Loucy (cell line): ENCODE measurements around the gene ATP8A1.

Experiments
- H2AFZ ChIP-seq: fragments of 200-600 bp; sonication (generic); 2 replicates; pipeline ENCODE4 v1.6.0; 2016; ENCODE audit warnings: antibody characterized with exemption, mild to moderate bottlenecking, low read length, moderate library complexity
- H3F3A ChIP-seq: fragments of 200-600 bp; 2 replicates; pipeline ENCODE4 v1.6.0; 2016; ENCODE audit warnings: antibody characterized with exemption, low read depth, mild to moderate bottlenecking
- H3K27me3 ChIP-seq: fragments of 200-600 bp; sonication (generic); 2 replicates; pipeline ENCODE4 v1.6.1; 2014; ENCODE audit warnings: low read length, mild to moderate bottlenecking; ENCODE audit not compliant: insufficient read depth, poor library complexity, severe bottlenecking
- H3K36me3 ChIP-seq: fragments of 200-600 bp; sonication (generic); 2 replicates; pipeline ENCODE4 v1.6.1; 2016; ENCODE audit warnings: low read length; ENCODE audit not compliant: insufficient read depth
- H3K4me1 ChIP-seq: fragments of 200-600 bp; sonication (generic); 2 replicates; pipeline ENCODE4 v1.5.1; 2014; ENCODE audit warnings: low read length, mild to moderate bottlenecking; ENCODE audit not compliant: insufficient read depth, poor library complexity, severe bottlenecking
- H3K4me2 ChIP-seq: fragments of 200-600 bp; sonication (generic); 2 replicates; pipeline ENCODE4 v1.6.0; 2014; ENCODE audit warnings: antibody characterized with exemption, low read length, low read depth, mild to moderate bottlenecking; ENCODE audit not compliant: poor library complexity, severe bottlenecking
- H3K4me3 ChIP-seq: fragments of 200-600 bp; sonication (generic); 2 replicates; pipeline ENCODE4 v1.5.1; 2014; ENCODE audit warnings: low read length, mild to moderate bottlenecking, mixed read lengths; ENCODE audit not compliant: poor library complexity, severe bottlenecking
- H3K79me2 ChIP-seq: fragments of 200-600 bp; sonication (generic); 2 replicates; pipeline ENCODE4 v1.6.1; 2014; ENCODE audit warnings: low read length; ENCODE audit not compliant: insufficient read depth
- H3K9ac ChIP-seq: fragments of 200-600 bp; sonication (generic); 2 replicates; pipeline ENCODE4 v1.6.0; 2014; ENCODE audit warnings: mild to moderate bottlenecking, low read depth, low read length, moderate library complexity; ENCODE audit not compliant: poor library complexity, severe bottlenecking
- H3K9me2 ChIP-seq: fragments of 200-600 bp; sonication (generic); replicated peaks from 2 replicates; pipeline ENCODE4 v1.6.1; 2016; ENCODE audit warnings: low read depth, low read length, mixed read lengths
- H3K9me3 ChIP-seq: fragments of 200-600 bp; sonication (generic); 2 replicates; pipeline ENCODE4 v1.6.1; 2014; ENCODE audit warnings: mild to moderate bottlenecking, antibody characterized with exemption, low read length, low read depth; ENCODE audit not compliant: insufficient read depth
- H4K20me1 ChIP-seq: fragments of 200-600 bp; sonication (generic); 2 replicates; pipeline ENCODE4 v1.6.0; 2014; ENCODE audit warnings: antibody characterized with exemption, low read length, mild to moderate bottlenecking; ENCODE audit not compliant: insufficient read depth, poor library complexity, severe bottlenecking
- CTCF ChIP-seq: fragments of 200-600 bp; sonication (generic); conservative IDR thresholded peaks from 2 replicates; pipeline ENCODE4 v1.5.1; 2014; ENCODE audit warnings: mild to moderate bottlenecking, antibody characterized with exemption, low read length
- EZH2phosphoT487 ChIP-seq: fragments of 200-600 bp; IDR thresholded peaks from 2 replicates; pipeline ENCODE4 v1.6.1; 2018; ENCODE audit warnings: antibody characterized with exemption, mild to moderate bottlenecking, moderate library complexity, borderline replicate concordance

ATP8A1 gene

GRCh38 chr4:42416017-42416416 is 240.9 kb downstream of the ATP8A1 start:
- H3K9ac ChIP-seq, result no peak overlapping the region
- no peaks in the 10 kb centered on the region for H3K9me2 ChIP-seq
- no peaks in the 10 kb centered on the region for H3K79me2 ChIP-seq
- H2AFZ ChIP-seq, result no peak overlapping the region
- H3K27me3 ChIP-seq, result no peaks in the 10 kb centered on the region
- peaks cover 5% of the 10 kb centered on the region; the same call in 1 of the 2 replicates for H3K36me3 ChIP-seq
- no peaks in the 10 kb centered on the region for H3F3A ChIP-seq
- H4K20me1 ChIP-seq, result no peaks in the 10 kb centered on the region
- no peaks in the 10 kb centered on the region for H3K4me1 ChIP-seq
- H3K4me3 ChIP-seq, result no peak overlapping the region
- H3K9me3 ChIP-seq, result no peaks in the 10 kb centered on the region
- no peak overlapping the region for H3K4me2 ChIP-seq
- TF ChIP-seq EZH2phosphoT487 (no peak), CTCF (no peak)

- Histone ChIP-seq H3K4me3 (no peak overlapping the region), H3K4me1 (no peaks in the 10 kb centered on the region), H3F3A (no peaks in the 10 kb centered on the region), H3K9me2 (no peaks in the 10 kb centered on the region), H2AFZ (no peak overlapping the region), H3K36me3 (peaks cover 4% of the 10 kb centered on the region; the same call in 1 of the 2 replicates), H3K79me2 (no peaks in the 10 kb centered on the region), H3K4me2 (no peak overlapping the region), H3K9ac (no peak overlapping the region), H4K20me1 (no peaks in the 10 kb centered on the region), H3K27me3 (no peaks in the 10 kb centered on the region), H3K9me3 (no peaks in the 10 kb centered on the region)
- no peak for TF ChIP-seq CTCF
- no peak for TF ChIP-seq EZH2phosphoT487
Observed at GRCh38 chr4:42415281-42415680, 241.6 kb downstream of the ATP8A1 start.

DNA sequence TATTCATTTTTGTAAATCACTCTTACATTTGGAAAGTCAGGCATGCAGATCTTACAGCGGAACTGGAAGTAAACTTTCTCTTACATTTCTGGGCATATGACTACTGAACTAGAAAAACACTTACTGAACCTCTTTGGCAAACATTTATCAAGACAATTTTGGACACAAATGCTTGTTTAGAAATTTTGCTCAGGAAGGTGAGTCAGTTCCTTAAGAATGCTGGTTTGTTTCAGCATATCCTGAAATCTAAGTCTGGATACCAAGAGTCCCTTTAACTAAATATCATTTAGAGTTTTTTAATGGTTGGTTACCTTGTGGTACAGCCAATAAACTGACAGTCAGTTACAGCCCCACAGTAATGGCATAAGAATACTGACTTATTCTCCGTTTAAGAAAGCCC is 244.7 kb downstream of the ATP8A1 start:
- TF ChIP-seq CTCF (no peak), EZH2phosphoT487 (no peak)
- no peak overlapping the region for H3K4me3 ChIP-seq
- H3K9me3 ChIP-seq, result no peaks in the 10 kb centered on the region
- H3K9me2 ChIP-seq, result no peaks in the 10 kb centered on the region
- H3K4me2 ChIP-seq, result no peak overlapping the region
- H3K36me3 ChIP-seq, result peaks cover 4% of the 10 kb centered on the region; the same call in 1 of the 2 replicates
- no peaks in the 10 kb centered on the region for H3K79me2 ChIP-seq
- H3K27me3 ChIP-seq, result no peaks in the 10 kb centered on the region
- no peaks in the 10 kb centered on the region for H4K20me1 ChIP-seq
- no peak overlapping the region for H3K9ac ChIP-seq
- H3F3A ChIP-seq, result no peaks in the 10 kb centered on the region
- H3K4me1 ChIP-seq, result no peaks in the 10 kb centered on the region
- H2AFZ ChIP-seq, result no peak overlapping the region
